ENCODE measurements around the gene POLR2E. TPM values are rescaled to one million over a fixed set of nuclear protein-coding genes. Genes with fewer than 3 reads are reported as not detected.

POLR2E gene
- total RNA-seq, 1 experiment from 2014 or later = 279 TPM

- Histone ChIP-seq H3K9me3 (ENCODE audit: control insufficient read depth, insufficient read depth, low read depth, low read length) (no peaks in the 10 kb centered on the region), H3K4me1 (ENCODE audit: control insufficient read depth, insufficient read depth, low read length) (peaks cover 40% of the 10 kb centered on the region), H3K4me3 (ENCODE audit: low read depth in 2 of 2, low read length in 2 of 2) (no peak overlapping the region), H3K27ac (ENCODE audit: low read length) (peak overlapping the region; percentile 34; the same call in 1 of the 2 replicates), H3K36me3 (ENCODE audit: control insufficient read depth, insufficient read depth, low read length) (no peaks in the 10 kb centered on the region; the same call in 1 of the 2 replicates), H3K27me3 (ENCODE audit: control insufficient read depth, insufficient read depth, low read length) (no peaks in the 10 kb centered on the region)
- intact Hi-C loops (cut with micrococcal nuclease; ENCODE audit: unreplicated experiment) = no loop called here
- CTCF ChIA-PET = no interaction called here
- POLR2A ChIA-PET = no interaction called here
- TF ChIP-seq SIN3A (IDR thresholded peaks at IDR 0.05; ENCODE audit: borderline replicate concordance, insufficient read depth, low read depth, low read length) = no peak
- no peak for TF ChIP-seq CTCF (IDR thresholded peaks at IDR 0.05)
- no peak for TF ChIP-seq POLR2AphosphoS5 (IDR thresholded peaks at IDR 0.05; ENCODE audit: low read depth, low read length)
- TF ChIP-seq REST (IDR thresholded peaks at IDR 0.05; ENCODE audit: insufficient read depth in 1 of 2, low read depth in 2 of 2, low read length in 1 of 2) = no peak
- TF ChIP-seq TCF7L2 (IDR thresholded peaks at IDR 0.05; ENCODE audit: low read depth, low read length) = no peak
- ATAC-seq = no peak
- no peak for DNase-seq (ENCODE audit: low read depth, low spot score)
- in situ Hi-C loops (cut with HindIII; ENCODE audit: low pct_unique_long_range_greater_than_20kb, low sequenced_read_pairs) = no loop called here
- no TSS peak for BruUV-seq (replicated peaks)
Measured at GRCh38 chr19:1109032-1109551, 13.9 kb upstream of the POLR2E start.

GRCh38 chr19:1108291-1109031 is 13.3 kb upstream of the POLR2E start:
- POLR2A ChIA-PET = no interaction called here
- Histone ChIP-seq H3K9me3 (ENCODE audit: control insufficient read depth, insufficient read depth, low read depth, low read length) (no peaks in the 10 kb centered on the region), H3K4me3 (ENCODE audit: low read depth in 2 of 2, low read length in 2 of 2) (no peak overlapping the region), H3K36me3 (ENCODE audit: control insufficient read depth, insufficient read depth, low read length) (no peaks in the 10 kb centered on the region; the same call in 1 of the 2 replicates), H3K4me1 (ENCODE audit: control insufficient read depth, insufficient read depth, low read length) (peaks cover 33% of the 10 kb centered on the region), H3K27me3 (ENCODE audit: control insufficient read depth, insufficient read depth, low read length) (no peaks in the 10 kb centered on the region), H3K27ac (ENCODE audit: low read length) (peak overlapping the region; percentile 34; the same call in 1 of the 2 replicates)
- intact Hi-C loops (cut with micrococcal nuclease; ENCODE audit: unreplicated experiment) (no loop called here), in situ Hi-C loops (cut with HindIII; ENCODE audit: low pct_unique_long_range_greater_than_20kb, low sequenced_read_pairs) (no loop called here)
- CTCF ChIA-PET = no interaction called here
- no peak for DNase-seq (ENCODE audit: low read depth, low spot score)
- TSS peak; percentile 65 for BruUV-seq (replicated peaks)
- no peak for ATAC-seq
- TF ChIP-seq REST (IDR thresholded peaks at IDR 0.05; ENCODE audit: insufficient read depth in 1 of 2, low read depth in 2 of 2, low read length in 1 of 2) (no peak), TCF7L2 (IDR thresholded peaks at IDR 0.05; ENCODE audit: low read depth, low read length) (no peak), SIN3A (IDR thresholded peaks at IDR 0.05; ENCODE audit: borderline replicate concordance, insufficient read depth, low read depth, low read length) (no peak), CTCF (IDR thresholded peaks at IDR 0.05) (no peak), POLR2AphosphoS5 (IDR thresholded peaks at IDR 0.05; ENCODE audit: low read depth, low read length) (no peak; the same call in none of the 2 replicates)

Measured in Panc1 (cell line).